K562 (cell line): ENCODE data around the gene DNM1. TPM values are rescaled to one million over a fixed set of nuclear protein-coding genes. Genes with fewer than 3 reads are reported as not detected.
A peak's percentile ranks its signal among the peaks of the same experiment; 100 is the strongest.

Experiments used
- BCLAF1 ChIP-seq, 2 experiments: fragments of 450-650 bp in 1 of 2; IDR thresholded peaks; 2 replicates each; pipeline ENCODE4 v1.6.1; 2011 to 2017; ENCODE audit warnings: low read depth in 2 of 2, antibody characterized with exemption in 1 of 2, borderline replicate concordance in 1 of 2, low read length in 1 of 2, mild to moderate bottlenecking in 1 of 2, mixed read lengths in 1 of 2; ENCODE audit not compliant: control insufficient read depth in 1 of 2
- CREB1 ChIP-seq, 2 experiments: sonication (generic) in 1 of 2; formaldehyde crosslinking in 1 of 2; IDR thresholded peaks; 2 replicates each; pipeline versions ENCODE4 v1.6.1 to v1.8.0; 2012 to 2022; ENCODE audit warnings: inconsistent platforms in 1 of 2, mild to moderate bottlenecking in 1 of 2, missing genetic modification reagents in 1 of 2, moderate library complexity in 1 of 2
- ETV6 ChIP-seq, 3 experiments: fragments of 150-350 bp in 1 of 3; sonication (generic) in 1 of 3; formaldehyde crosslinking in 1 of 3; IDR thresholded peaks; 2 replicates each; pipeline versions ENCODE4 v1.6.1 to v1.8.0; 2014 to 2022; ENCODE audit warnings: borderline replicate concordance in 2 of 3, low read depth in 2 of 3, antibody characterized with exemption in 1 of 3, low read length in 1 of 3, mild to moderate bottlenecking in 1 of 3, missing genetic modification reagents in 1 of 3
- GMEB1 ChIP-seq: fragments of 250-450 bp; sonication (Bioruptor Pico); IDR thresholded peaks from 2 replicates; pipeline ENCODE4 v1.4.0; 2020; ENCODE audit warnings: mild to moderate bottlenecking
- HDAC2 ChIP-seq: fragments of 450-650 bp; IDR thresholded peaks from 2 replicates; pipeline ENCODE4 v1.6.1; 2016; ENCODE audit warnings: mild to moderate bottlenecking
- HNRNPL ChIP-seq: fragments of 200-400 bp; formaldehyde crosslinking; IDR thresholded peaks from 2 replicates; pipeline ENCODE4 v1.6.1; 2017; ENCODE audit warnings: low read depth, mild to moderate bottlenecking, low read length
- JUN ChIP-seq, 2 experiments: sonication (generic) in 1 of 2; formaldehyde crosslinking in 1 of 2; IDR thresholded peaks; 2 replicates each; pipeline versions ENCODE4 v1.6.1 to v1.8.0; 2012 to 2022; ENCODE audit warnings: borderline replicate concordance in 2 of 2, mild to moderate bottlenecking in 2 of 2, improper control_type of control experiment in 1 of 2, low read depth in 1 of 2, low read length in 1 of 2, missing genetic modification reagents in 1 of 2
- MAZ ChIP-seq, 2 experiments: fragments of 450-650 bp in 1 of 2; sonication (generic) in 1 of 2; formaldehyde crosslinking; IDR thresholded peaks in 1 of 2; conservative IDR thresholded peaks in 1 of 2; 2 replicates each; pipeline versions ENCODE4 v1.4.0 to v1.5.0; 2020; ENCODE audit warnings: mild to moderate bottlenecking in 1 of 2, missing genetic modification reagents in 1 of 2
- MEIS2 ChIP-seq: fragments of 450-650 bp; IDR thresholded peaks from 2 replicates; pipeline ENCODE4 v1.6.1; 2014; ENCODE audit warnings: mild to moderate bottlenecking; ENCODE audit not compliant: partially characterized antibody
- RBM22 ChIP-seq: fragments of 200-400 bp; formaldehyde crosslinking; IDR thresholded peaks from 2 replicates; pipeline ENCODE4 v1.6.1; 2018; ENCODE audit warnings: low read length, low read depth; ENCODE audit not compliant: poor library complexity, severe bottlenecking
- SMARCA4 ChIP-seq: fragments of 450-650 bp; IDR thresholded peaks from 2 replicates; pipeline ENCODE4 v1.6.1; 2016
- STAT5A ChIP-seq: IDR thresholded peaks from 2 replicates; pipeline ENCODE4 v1.6.1; 2012; ENCODE audit warnings: low read length, inconsistent platforms, borderline replicate concordance
- TAF1 ChIP-seq: IDR thresholded peaks from 2 replicates; pipeline ENCODE4 v1.6.1; 2011; ENCODE audit warnings: mild to moderate bottlenecking, low read length, moderate library complexity; ENCODE audit not compliant: insufficient read depth, control insufficient read depth, severe bottlenecking; ENCODE audit errors: extremely low read depth
- TRIM24 ChIP-seq, 2 experiments: fragments of 450-650 bp; IDR thresholded peaks; 2 replicates each; pipeline ENCODE4 v1.6.1; 2016
- ZKSCAN1 ChIP-seq: fragments of 150-350 bp; IDR thresholded peaks from 2 replicates; pipeline ENCODE4 v1.6.1; 2016; ENCODE audit warnings: low read depth, low read length
- ZNF24 ChIP-seq: fragments of 450-650 bp; IDR thresholded peaks from 2 replicates; pipeline ENCODE4 v1.6.1; 2016
- ZNF274 ChIP-seq: IDR thresholded peaks from 2 replicates; pipeline ENCODE4 v1.6.1; 2011; ENCODE audit warnings: low read depth, mild to moderate bottlenecking, low read length, moderate library complexity, borderline replicate concordance
- ZNF589 ChIP-seq: fragments of 200-800 bp; sonication (Bioruptor generic); IDR thresholded peaks from 2 replicates; pipeline ENCODE4 v1.6.1; 2016; ENCODE audit warnings: low read depth, missing genetic modification characterization, missing compliant biosample characterization
- ZNF79 ChIP-seq: fragments of 250-450 bp; sonication (Bioruptor Pico); IDR thresholded peaks from 2 replicates; pipeline ENCODE4 v1.4.0; 2020; ENCODE audit warnings: low read depth, mild to moderate bottlenecking, moderate library complexity
- ZSCAN32 ChIP-seq: fragments of 450-650 bp; formaldehyde crosslinking; IDR thresholded peaks from 2 replicates; pipeline ENCODE4 v1.4.0; 2020; ENCODE audit warnings: mild to moderate bottlenecking, moderate library complexity
- polyA plus RNA-seq, 8 experiments: library from polyadenylated mRNA; depleted of rRNA in 4 of 8; stranded (reverse) in 5 of 8; unstranded in 3 of 8; fragments of >200 nt; fragmentation: Nextera tagmentation in 2 of 8; fragmentation: Illumina TruSeq in 1 of 8; extraction: Ambion mirVana in 2 of 8; extraction: Trizol in 1 of 8; gene quantifications; 2 replicates each; pipeline versions ENCODE4 v1.2.1 to v1.2.3, GENCODE V29; 2011 to 2014; ENCODE audit warnings: inconsistent platforms in 1 of 8, missing spikeins in 1 of 8
- total RNA-seq, 7 experiments: library from RNA; depleted of rRNA in 6 of 7; stranded (reverse); fragments of >200 nt in 6 of 7; fragmentation: Illumina TruSeq in 2 of 7; extraction: Trizol in 2 of 7; gene quantifications; 2 replicates each; pipeline versions ENCODE4 v1.2.1 to v1.2.3, GENCODE V29; 2011 to 2021; ENCODE audit warnings: low replicate concordance in 1 of 7
- TF ChIP-seq, protein P1 (sequence below): fragments of 250-450 bp; sonication (Bioruptor Pico); IDR thresholded peaks from 2 replicates; pipeline ENCODE4 v1.6.1; 2021; ENCODE audit warnings: mild to moderate bottlenecking

Gene DNM1
- total and polyA plus RNA-seq, 9 of the 15 experiments (the other 6 are each of a cell fraction or from before 2014, with no cell fraction given) = 0.39 to 23.1 (median 9.1) TPM

DNA sequence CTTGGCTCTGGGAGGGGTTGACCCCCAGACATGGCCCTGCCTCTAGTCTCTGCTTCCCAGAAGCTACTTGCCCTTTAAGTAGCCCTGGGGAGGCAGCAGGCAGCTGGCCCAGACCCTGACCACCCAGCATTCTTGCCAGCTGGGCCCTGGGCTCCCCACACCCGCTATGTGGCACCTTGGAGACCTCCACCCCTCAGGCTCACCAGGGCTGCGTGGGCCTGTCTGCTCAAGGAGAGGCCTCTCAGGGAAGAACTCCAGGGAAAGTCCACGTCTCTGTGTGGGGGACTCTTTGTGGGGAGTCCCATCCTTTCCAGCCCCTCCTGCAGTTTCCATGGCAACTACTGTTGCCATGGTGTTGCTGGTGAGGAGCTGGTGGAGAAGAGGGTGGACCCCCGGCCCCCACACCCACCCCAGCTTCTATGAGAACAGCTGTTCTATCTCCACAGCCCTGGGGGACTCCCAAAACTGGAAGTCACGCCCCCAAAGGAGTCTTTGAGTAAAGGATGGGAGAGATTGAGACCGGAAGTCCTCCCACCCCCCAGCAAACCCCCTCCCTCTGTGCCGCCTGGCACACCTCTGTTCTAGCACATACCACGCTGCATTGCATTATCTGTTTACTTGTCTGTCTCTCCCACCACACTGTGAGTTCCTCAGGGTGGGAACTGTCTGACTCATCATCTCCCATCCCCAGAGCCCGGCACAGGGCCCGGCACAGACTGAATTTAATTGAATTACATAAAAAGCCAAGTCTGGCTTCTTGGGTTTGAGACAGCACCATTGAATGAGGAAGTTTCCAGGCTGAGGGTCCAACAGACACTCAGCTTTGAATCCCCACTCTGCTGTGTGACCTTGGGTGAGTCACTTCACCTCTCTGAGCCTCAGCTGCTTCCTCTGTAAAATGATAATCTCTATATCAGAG is 12.6 kb downstream of the DNM1 start (continued):
- TF ChIP-seq TAF1 = no peak
- no peak for TF ChIP-seq MEIS2
- TF ChIP-seq ETV6 (IDR thresholded peaks at IDR 0.05; ENCODE audit: borderline replicate concordance in 1 of 2, low read depth in 2 of 2, low read length in 1 of 2) = no peak
- no peak for TF ChIP-seq ETV6 (CRISPR knock-in tag; IDR thresholded peaks at IDR 0.05; ENCODE audit: borderline replicate concordance)
- TF ChIP-seq STAT5A = no peak
- no peak for TF ChIP-seq BCLAF1 (IDR thresholded peaks at IDR 0.05; ENCODE audit: borderline replicate concordance in 1 of 2, control insufficient read depth in 1 of 2, low read depth in 2 of 2, low read length in 1 of 2)
- no peak for TF ChIP-seq ZNF274
- 0 out of 2 replicates have a peak, but pooled peaks have one; percentile 38 for TF ChIP-seq ZKSCAN1
- TF ChIP-seq ZNF79 (CRISPR knock-in tag) = no peak
- TF ChIP-seq, protein P1, sequence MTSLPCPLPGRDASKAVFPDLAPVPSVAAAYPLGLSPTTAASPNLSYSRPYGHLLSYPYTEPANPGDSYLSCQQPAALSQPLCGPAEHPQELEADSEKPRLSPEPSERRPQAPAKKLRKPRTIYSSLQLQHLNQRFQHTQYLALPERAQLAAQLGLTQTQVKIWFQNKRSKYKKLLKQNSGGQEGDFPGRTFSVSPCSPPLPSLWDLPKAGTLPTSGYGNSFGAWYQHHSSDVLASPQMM (CRISPR knock-in tag) = no peak
- no peak for TF ChIP-seq ZNF589 (CRISPR knock-in tag)
- TF ChIP-seq SMARCA4 = no peak
- TF ChIP-seq TRIM24 (IDR thresholded peaks at IDR 0.05) = 0 out of 4 replicates have a peak, but pooled peaks of 1 of the 2 experiments have one; percentile 19
- TF ChIP-seq RBM22 = no peak
- 0 out of 2 replicates have a peak, but pooled peaks have one; percentile 46 for TF ChIP-seq JUN (IDR thresholded peaks at IDR 0.05; ENCODE audit: borderline replicate concordance, low read depth, low read length)
- no peak for TF ChIP-seq JUN (CRISPR knock-in tag; IDR thresholded peaks at IDR 0.05; ENCODE audit: borderline replicate concordance)
- peak; percentile 94 for TF ChIP-seq HDAC2
- TF ChIP-seq ZSCAN32 (CRISPR knock-in tag) = no peak
- no peak for TF ChIP-seq HNRNPL
- TF ChIP-seq MAZ (CRISPR knock-in tag; conservative IDR thresholded peaks at IDR 0.05 in 1 of 2, IDR thresholded peaks at IDR 0.05 in 1 of 2) = no peak
- TF ChIP-seq GMEB1 (CRISPR knock-in tag) = no peak
- TF ChIP-seq ZNF24 = no peak
- TF ChIP-seq CREB1 (IDR thresholded peaks at IDR 0.05) = no peak
- TF ChIP-seq CREB1 (CRISPR knock-in tag; IDR thresholded peaks at IDR 0.05) = no peak
